HEK293 (cell line): ENCODE data around the gene SLF2.

Experiments
- CTCF ChIA-PET: fragments of 350-600 bp; formaldehyde crosslinking; extraction: SDS; loops from one replicate; lab custom pipeline; 2021; ENCODE audit warnings: antibody characterized with exemption; lab: Yijun Ruan, JAX
- POLR2A ChIA-PET: fragments of 300-600 bp; formaldehyde crosslinking; extraction: SDS; loops from one replicate; lab custom pipeline; 2020; ENCODE audit warnings: antibody characterized with exemption, inconsistent platforms; lab: Yijun Ruan, JAX
- H3K27ac ChIP-seq: fragments of 200-500 bp; sonication (Bioruptor generic); 2 replicates; pipeline ENCODE4 v1.5.1; 2014; ENCODE audit warnings: low read depth, low read length, control low read depth, inconsistent platforms; ENCODE audit errors: extremely low read depth
- H3K36me3 ChIP-seq, 2 experiments: fragments of 200-500 bp in 1 of 2; sonication (Bioruptor generic) in 1 of 2; 1 replicate in 1 of 2; 2 replicates in 1 of 2; pipeline ENCODE4 v1.5.1; 2014 to 2017; ENCODE audit warnings: inconsistent platforms in 2 of 2, low read length in 2 of 2; ENCODE audit not compliant: control insufficient read depth in 2 of 2, insufficient read depth in 1 of 2
- H3K4me1 ChIP-seq: fragments of 200-500 bp; sonication (Bioruptor generic); 2 replicates; pipeline ENCODE4 v1.5.1; 2014; ENCODE audit warnings: mild to moderate bottlenecking, low read length, inconsistent platforms; ENCODE audit not compliant: control insufficient read depth, insufficient read depth
- H3K4me3 ChIP-seq: 2 replicates; pipeline ENCODE4 v1.5.1; 2011; ENCODE audit warnings: low read depth, mild to moderate bottlenecking, control low read depth, low read length, moderate library complexity
- H3K9me3 ChIP-seq: fragments of 200-500 bp; sonication (Bioruptor generic); 2 replicates; pipeline ENCODE4 v1.5.1; 2014; ENCODE audit warnings: low read depth, low read length, inconsistent platforms; ENCODE audit not compliant: control insufficient read depth, insufficient read depth
- FEZF1 ChIP-seq: fragments of 450-650 bp; formaldehyde crosslinking; IDR thresholded peaks from 2 replicates; pipeline ENCODE4 v1.5.1; 2016; ENCODE audit warnings: missing biosample characterization, missing genetic modification characterization
- GLIS2 ChIP-seq: fragments of 450-650 bp; formaldehyde crosslinking; IDR thresholded peaks from 2 replicates; pipeline ENCODE4 v1.5.1; 2016; ENCODE audit warnings: missing biosample characterization, missing genetic modification characterization
- MEIS1 ChIP-seq: sonication (generic); formaldehyde crosslinking; IDR thresholded peaks from 2 replicates; pipeline ENCODE4 v1.8.1; 2022; ENCODE audit warnings: missing genetic modification reagents, mild to moderate bottlenecking, borderline replicate concordance
- MYNN ChIP-seq: fragments of 450-650 bp; formaldehyde crosslinking; IDR thresholded peaks from 2 replicates; pipeline ENCODE4 v1.5.1; 2016; ENCODE audit warnings: missing biosample characterization, missing genetic modification characterization, borderline replicate concordance
- MZF1 ChIP-seq: fragments of 450-650 bp; formaldehyde crosslinking; IDR thresholded peaks from 2 replicates; pipeline ENCODE4 v1.5.1; 2017; ENCODE audit warnings: missing biosample characterization, missing genetic modification characterization, borderline replicate concordance
- SALL2 ChIP-seq: fragments of 450-650 bp; formaldehyde crosslinking; IDR thresholded peaks from 2 replicates; pipeline ENCODE4 v1.5.0; 2017; ENCODE audit warnings: missing biosample characterization, mild to moderate bottlenecking, missing genetic modification characterization, borderline replicate concordance
- TRIM28 ChIP-seq: IDR thresholded peaks from 2 replicates; pipeline ENCODE4 v1.6.1; 2011; ENCODE audit warnings: low read length, control low read depth, borderline replicate concordance
- YY1 ChIP-seq: fragments of 450-650 bp; formaldehyde crosslinking; IDR thresholded peaks from 2 replicates; pipeline ENCODE4 v1.5.1; 2018; ENCODE audit warnings: missing biosample characterization, missing genetic modification characterization
- ZFHX2 ChIP-seq: fragments of 450-650 bp; formaldehyde crosslinking; conservative IDR thresholded peaks from 2 replicates; pipeline ENCODE4 v1.5.1; 2016; ENCODE audit warnings: missing biosample characterization, missing genetic modification characterization
- ZFP37 ChIP-seq: fragments of 450-650 bp; formaldehyde crosslinking; IDR thresholded peaks from 2 replicates; pipeline ENCODE4 v1.5.1; 2016; ENCODE audit warnings: missing biosample characterization, missing genetic modification characterization
- ZNF10 ChIP-seq: fragments of 450-650 bp; formaldehyde crosslinking; IDR thresholded peaks from 2 replicates; pipeline ENCODE4 v1.5.1; 2017; ENCODE audit warnings: missing biosample characterization, missing genetic modification characterization
- ZNF112 ChIP-seq: fragments of 450-650 bp; formaldehyde crosslinking; IDR thresholded peaks from 2 replicates; pipeline ENCODE4 v1.5.0; 2017; ENCODE audit warnings: missing biosample characterization, missing genetic modification characterization
- ZNF114 ChIP-seq: fragments of 450-650 bp; formaldehyde crosslinking; IDR thresholded peaks from 2 replicates; pipeline ENCODE4 v1.5.0; 2017; ENCODE audit warnings: missing biosample characterization, missing genetic modification characterization
- ZNF133 ChIP-seq: fragments of 450-650 bp; formaldehyde crosslinking; IDR thresholded peaks from 2 replicates; pipeline ENCODE4 v1.5.1; 2016; ENCODE audit warnings: missing biosample characterization, missing genetic modification characterization
- ZNF155 ChIP-seq: fragments of 450-650 bp; formaldehyde crosslinking; IDR thresholded peaks from 2 replicates; pipeline ENCODE4 v1.5.1; 2016; ENCODE audit warnings: missing biosample characterization, missing genetic modification characterization
- ZNF211 ChIP-seq: fragments of 450-650 bp; formaldehyde crosslinking; IDR thresholded peaks from 2 replicates; pipeline ENCODE4 v1.5.1; 2016; ENCODE audit warnings: low read depth, missing biosample characterization, missing genetic modification characterization
- ZNF214 ChIP-seq: fragments of 450-650 bp; formaldehyde crosslinking; IDR thresholded peaks from 2 replicates; pipeline ENCODE4 v1.5.1; 2017; ENCODE audit warnings: missing biosample characterization, mild to moderate bottlenecking, missing genetic modification characterization, borderline replicate concordance
- ZNF37A ChIP-seq: fragments of 450-650 bp; IDR thresholded peaks from 2 replicates; pipeline ENCODE4 v1.5.1; 2018; ENCODE audit warnings: missing biosample characterization, missing genetic modification characterization
- ZNF394 ChIP-seq: fragments of 450-650 bp; formaldehyde crosslinking; IDR thresholded peaks from 2 replicates; pipeline ENCODE4 v1.5.1; 2016; ENCODE audit warnings: missing biosample characterization, missing genetic modification characterization, mild to moderate bottlenecking, moderate library complexity, borderline replicate concordance
- ZNF433 ChIP-seq: fragments of 450-650 bp; formaldehyde crosslinking; IDR thresholded peaks from 2 replicates; pipeline ENCODE4 v1.5.1; 2016; ENCODE audit warnings: missing biosample characterization, missing genetic modification characterization, low read depth
- ZNF501 ChIP-seq: fragments of 450-650 bp; formaldehyde crosslinking; IDR thresholded peaks from 2 replicates; pipeline ENCODE4 v1.5.1; 2016; ENCODE audit warnings: missing biosample characterization, missing genetic modification characterization
- ZNF510 ChIP-seq: fragments of 450-650 bp; formaldehyde crosslinking; IDR thresholded peaks from 2 replicates; pipeline ENCODE4 v1.5.1; 2018; ENCODE audit warnings: mild to moderate bottlenecking, missing genetic modification characterization, missing biosample characterization; ENCODE audit not compliant: insufficient replicate concordance
- ZNF548 ChIP-seq: fragments of 450-650 bp; formaldehyde crosslinking; IDR thresholded peaks from 2 replicates; pipeline ENCODE4 v1.5.1; 2016; ENCODE audit warnings: missing biosample characterization, missing genetic modification characterization
- ZNF658 ChIP-seq: fragments of 450-650 bp; formaldehyde crosslinking; IDR thresholded peaks from 2 replicates; pipeline ENCODE4; 2016; ENCODE audit warnings: missing biosample characterization, missing genetic modification characterization
- ZNF664 ChIP-seq: fragments of 450-650 bp; formaldehyde crosslinking; IDR thresholded peaks from 2 replicates; pipeline ENCODE4 v1.5.1; 2016; ENCODE audit warnings: missing biosample characterization, missing genetic modification characterization
- ZNF670 ChIP-seq: fragments of 450-650 bp; formaldehyde crosslinking; IDR thresholded peaks from 2 replicates; pipeline ENCODE4 v1.5.1; 2016; ENCODE audit warnings: missing biosample characterization, missing genetic modification characterization, low read depth
- ZNF701 ChIP-seq: fragments of 450-650 bp; formaldehyde crosslinking; IDR thresholded peaks from 2 replicates; pipeline ENCODE4 v1.5.1; 2016; ENCODE audit warnings: missing biosample characterization, missing genetic modification characterization
- ZNF76 ChIP-seq: fragments of 450-650 bp; formaldehyde crosslinking; IDR thresholded peaks from 2 replicates; pipeline ENCODE4; 2016; ENCODE audit warnings: low read depth, missing biosample characterization, missing genetic modification characterization, borderline replicate concordance
- ZNF792 ChIP-seq: fragments of 450-650 bp; formaldehyde crosslinking; IDR thresholded peaks from 2 replicates; pipeline ENCODE4 v1.5.1; 2016; ENCODE audit warnings: missing biosample characterization, missing genetic modification characterization
- ZSCAN16 ChIP-seq: fragments of 450-650 bp; formaldehyde crosslinking; IDR thresholded peaks from 2 replicates; pipeline ENCODE4 v1.5.1; 2016; ENCODE audit warnings: missing biosample characterization, missing genetic modification characterization
- TF ChIP-seq, protein P1 (sequence below): fragments of 450-650 bp; formaldehyde crosslinking; IDR thresholded peaks from 2 replicates; pipeline ENCODE4; 2016; ENCODE audit warnings: missing biosample characterization, missing genetic modification characterization
- TF ChIP-seq, protein P2 (sequence below): fragments of 450-650 bp; formaldehyde crosslinking; IDR thresholded peaks from 2 replicates; pipeline ENCODE4 v1.5.1; 2016; ENCODE audit warnings: missing biosample characterization, missing genetic modification characterization
- TF ChIP-seq, protein P3 (sequence below): fragments of 450-650 bp; formaldehyde crosslinking; IDR thresholded peaks from 2 replicates; pipeline ENCODE4 v1.5.1; 2017; ENCODE audit warnings: missing biosample characterization, mild to moderate bottlenecking, missing genetic modification characterization, moderate library complexity
- TF ChIP-seq, protein P4 (sequence below): fragments of 450-650 bp; IDR thresholded peaks from 2 replicates; pipeline ENCODE4 v1.5.1; 2018; ENCODE audit warnings: missing biosample characterization, mild to moderate bottlenecking, missing genetic modification characterization
- TF ChIP-seq, protein P5 (sequence below): fragments of 450-650 bp; formaldehyde crosslinking; optimal IDR thresholded peaks from 2 replicates; pipeline ENCODE3; 2016; ENCODE audit warnings: missing biosample characterization, mild to moderate bottlenecking, missing genetic modification characterization
- TF ChIP-seq, protein P6 (sequence below): fragments of 450-650 bp; formaldehyde crosslinking; IDR thresholded peaks from 2 replicates; pipeline ENCODE4 v1.5.1; 2016; ENCODE audit warnings: missing biosample characterization, missing genetic modification characterization
- TF ChIP-seq, protein P7 (sequence below): sonication (generic); formaldehyde crosslinking; IDR thresholded peaks from 2 replicates; pipeline ENCODE4 v1.8.1; 2022; ENCODE audit warnings: mild to moderate bottlenecking, moderate library complexity, missing genetic modification reagents

Gene SLF2

DNA sequence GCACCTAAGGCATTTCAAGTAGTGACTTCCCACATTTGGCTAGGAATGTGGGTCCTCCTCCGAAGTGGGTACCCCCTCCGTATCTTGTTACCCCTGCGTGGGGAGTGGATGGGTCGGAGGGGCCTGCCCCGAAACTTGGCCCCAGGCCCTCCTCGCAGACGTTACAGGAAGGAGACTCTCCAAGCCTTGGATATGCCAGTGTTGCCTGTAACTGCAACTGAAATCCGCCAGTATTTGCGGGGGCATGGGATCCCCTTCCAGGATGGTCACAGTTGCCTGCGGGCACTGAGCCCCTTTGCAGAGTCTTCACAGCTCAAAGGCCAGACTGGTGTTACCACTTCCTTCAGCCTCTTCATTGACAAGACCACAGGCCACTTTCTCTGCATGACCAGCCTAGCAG is 75.4 kb downstream of the SLF2 start:
- POLR2A ChIA-PET = interaction anchor here (1.5 kb wide), 1 partner anchor 9 kb away, joined by 6 read pairs; no protein-coding TSS in a partner anchor
- H3K4me3 ChIP-seq = peak overlapping the region; percentile 95

DNA sequence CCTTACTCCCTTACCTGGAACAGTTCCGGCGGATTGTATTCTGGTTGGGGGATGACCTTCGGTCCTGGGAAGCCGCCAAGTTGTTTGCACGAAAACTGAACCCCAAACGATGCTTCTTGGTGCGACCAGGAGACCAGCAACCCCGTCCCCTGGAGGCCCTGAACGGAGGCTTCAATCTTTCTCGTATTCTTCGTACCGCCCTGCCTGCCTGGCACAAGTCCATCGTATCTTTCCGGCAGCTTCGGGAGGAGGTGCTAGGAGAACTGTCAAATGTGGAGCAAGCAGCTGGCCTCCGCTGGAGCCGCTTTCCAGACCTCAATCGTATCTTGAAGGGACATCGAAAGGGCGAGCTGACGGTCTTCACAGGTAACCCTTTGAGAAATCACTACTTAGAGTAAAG is 76.3 kb downstream of the SLF2 start:
- ChIA-PET POLR2A (no interaction called here), CTCF (interaction anchor here (1.3 to 16.6 kb wide), 3 partner anchors 9 to 28 kb away, joined by 3 to 274 read pairs (median 49); partner anchors contain the start of gene LZTS2)
- Histone ChIP-seq H3K4me3 (no peak overlapping the region), H3K27ac (no peak overlapping the region), H3K9me3 (no peaks in the 10 kb centered on the region), H3K4me1 (peaks cover 6% of the 10 kb centered on the region), H3K36me3 (peaks cover 20 to 69% of the 10 kb centered on the region in 2 experiments)
- TF ChIP-seq SALL2 (tag by site-specific recombination) (no peak), ZNF701 (tag by site-specific recombination) (no peak), TRIM28 (no peak), ZNF10 (tag by site-specific recombination) (no peak), ZNF501 (no peak), ZNF155 (no peak), ZSCAN16 (tag by site-specific recombination) (no peak), ZNF792 (tag by site-specific recombination) (no peak), ZNF133 (no peak), ZNF37A (tag by site-specific recombination) (no peak), YY1 (tag by site-specific recombination) (no peak), ZNF211 (tag by site-specific recombination) (no peak), GLIS2 (tag by site-specific recombination) (no peak), ZNF433 (tag by site-specific recombination) (no peak), ZNF670 (no peak)
- TF ChIP-seq, protein P1, sequence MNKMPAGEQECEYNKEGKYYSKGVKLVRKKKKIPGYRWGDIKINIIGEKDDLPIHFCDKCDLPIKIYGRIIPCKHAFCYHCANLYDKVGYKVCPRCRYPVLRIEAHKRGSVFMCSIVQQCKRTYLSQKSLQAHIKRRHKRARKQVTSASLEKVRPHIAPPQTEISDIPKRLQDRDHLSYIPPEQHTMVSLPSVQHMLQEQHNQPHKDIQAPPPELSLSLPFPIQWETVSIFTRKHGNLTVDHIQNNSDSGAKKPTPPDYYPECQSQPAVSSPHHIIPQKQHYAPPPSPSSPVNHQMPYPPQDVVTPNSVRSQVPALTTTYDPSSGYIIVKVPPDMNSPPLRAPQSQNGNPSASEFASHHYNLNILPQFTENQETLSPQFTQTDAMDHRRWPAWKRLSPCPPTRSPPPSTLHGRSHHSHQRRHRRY (tag by site-specific recombination) = no peak
- TF ChIP-seq, protein P2, sequence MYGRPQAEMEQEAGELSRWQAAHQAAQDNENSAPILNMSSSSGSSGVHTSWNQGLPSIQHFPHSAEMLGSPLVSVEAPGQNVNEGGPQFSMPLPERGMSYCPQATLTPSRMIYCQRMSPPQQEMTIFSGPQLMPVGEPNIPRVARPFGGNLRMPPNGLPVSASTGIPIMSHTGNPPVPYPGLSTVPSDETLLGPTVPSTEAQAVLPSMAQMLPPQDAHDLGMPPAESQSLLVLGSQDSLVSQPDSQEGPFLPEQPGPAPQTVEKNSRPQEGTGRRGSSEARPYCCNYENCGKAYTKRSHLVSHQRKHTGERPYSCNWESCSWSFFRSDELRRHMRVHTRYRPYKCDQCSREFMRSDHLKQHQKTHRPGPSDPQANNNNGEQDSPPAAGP (tag by site-specific recombination) = no peak
- TF ChIP-seq, protein P3, sequence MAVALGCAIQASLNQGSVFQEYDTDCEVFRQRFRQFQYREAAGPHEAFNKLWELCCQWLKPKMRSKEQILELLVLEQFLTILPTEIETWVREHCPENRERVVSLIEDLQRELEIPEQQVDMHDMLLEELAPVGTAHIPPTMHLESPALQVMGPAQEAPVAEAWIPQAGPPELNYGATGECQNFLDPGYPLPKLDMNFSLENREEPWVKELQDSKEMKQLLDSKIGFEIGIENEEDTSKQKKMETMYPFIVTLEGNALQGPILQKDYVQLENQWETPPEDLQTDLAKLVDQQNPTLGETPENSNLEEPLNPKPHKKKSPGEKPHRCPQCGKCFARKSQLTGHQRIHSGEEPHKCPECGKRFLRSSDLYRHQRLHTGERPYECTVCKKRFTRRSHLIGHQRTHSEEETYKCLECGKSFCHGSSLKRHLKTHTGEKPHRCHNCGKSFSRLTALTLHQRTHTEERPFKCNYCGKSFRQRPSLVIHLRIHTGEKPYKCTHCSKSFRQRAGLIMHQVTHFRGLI (tag by site-specific recombination) = no peak
- TF ChIP-seq, protein P4, sequence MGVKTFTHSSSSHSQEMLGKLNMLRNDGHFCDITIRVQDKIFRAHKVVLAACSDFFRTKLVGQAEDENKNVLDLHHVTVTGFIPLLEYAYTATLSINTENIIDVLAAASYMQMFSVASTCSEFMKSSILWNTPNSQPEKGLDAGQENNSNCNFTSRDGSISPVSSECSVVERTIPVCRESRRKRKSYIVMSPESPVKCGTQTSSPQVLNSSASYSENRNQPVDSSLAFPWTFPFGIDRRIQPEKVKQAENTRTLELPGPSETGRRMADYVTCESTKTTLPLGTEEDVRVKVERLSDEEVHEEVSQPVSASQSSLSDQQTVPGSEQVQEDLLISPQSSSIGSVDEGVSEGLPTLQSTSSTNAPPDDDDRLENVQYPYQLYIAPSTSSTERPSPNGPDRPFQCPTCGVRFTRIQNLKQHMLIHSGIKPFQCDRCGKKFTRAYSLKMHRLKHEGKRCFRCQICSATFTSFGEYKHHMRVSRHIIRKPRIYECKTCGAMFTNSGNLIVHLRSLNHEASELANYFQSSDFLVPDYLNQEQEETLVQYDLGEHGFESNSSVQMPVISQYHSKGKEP = no peak
- TF ChIP-seq, protein P5, sequence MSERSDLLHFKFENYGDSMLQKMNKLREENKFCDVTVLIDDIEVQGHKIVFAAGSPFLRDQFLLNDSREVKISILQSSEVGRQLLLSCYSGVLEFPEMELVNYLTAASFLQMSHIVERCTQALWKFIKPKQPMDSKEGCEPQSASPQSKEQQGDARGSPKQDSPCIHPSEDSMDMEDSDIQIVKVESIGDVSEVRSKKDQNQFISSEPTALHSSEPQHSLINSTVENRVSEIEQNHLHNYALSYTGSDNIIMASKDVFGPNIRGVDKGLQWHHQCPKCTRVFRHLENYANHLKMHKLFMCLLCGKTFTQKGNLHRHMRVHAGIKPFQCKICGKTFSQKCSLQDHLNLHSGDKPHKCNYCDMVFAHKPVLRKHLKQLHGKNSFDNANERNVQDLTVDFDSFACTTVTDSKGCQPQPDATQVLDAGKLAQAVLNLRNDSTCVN (tag by site-specific recombination) = no peak

More for the DNA sequence above, 75.4 kb downstream of the SLF2 start:
- CTCF ChIA-PET = interaction anchor here (6.4 to 16.6 kb wide), 2 partner anchors 10 to 29 kb away, joined by 49 to 274 read pairs; partner anchors contain the start of gene LZTS2
- H3K36me3 ChIP-seq = peaks cover 20 to 67% of the 10 kb centered on the region in 2 experiments
- TF ChIP-seq ZNF394 = no peak
- TF ChIP-seq ZNF76 (tag by site-specific recombination) = no peak
- TF ChIP-seq MEIS1 (CRISPR knock-in tag) = no peak
- no peak for TF ChIP-seq ZNF214
- TF ChIP-seq ZNF112 = no peak
- no peak for TF ChIP-seq ZNF114
- TF ChIP-seq MYNN (tag by site-specific recombination) = no peak
- no peak for TF ChIP-seq ZNF510 (tag by site-specific recombination)
- TF ChIP-seq, protein P6, sequence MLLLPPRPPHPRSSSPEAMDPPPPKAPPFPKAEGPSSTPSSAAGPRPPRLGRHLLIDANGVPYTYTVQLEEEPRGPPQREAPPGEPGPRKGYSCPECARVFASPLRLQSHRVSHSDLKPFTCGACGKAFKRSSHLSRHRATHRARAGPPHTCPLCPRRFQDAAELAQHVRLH (tag by site-specific recombination) = no peak
- no peak for TF ChIP-seq ZNF548 (tag by site-specific recombination)
- no peak for TF ChIP-seq FEZF1
- TF ChIP-seq ZNF658 = no peak
- TF ChIP-seq ZNF664 (tag by site-specific recombination) = no peak
- TF ChIP-seq, protein P7, sequence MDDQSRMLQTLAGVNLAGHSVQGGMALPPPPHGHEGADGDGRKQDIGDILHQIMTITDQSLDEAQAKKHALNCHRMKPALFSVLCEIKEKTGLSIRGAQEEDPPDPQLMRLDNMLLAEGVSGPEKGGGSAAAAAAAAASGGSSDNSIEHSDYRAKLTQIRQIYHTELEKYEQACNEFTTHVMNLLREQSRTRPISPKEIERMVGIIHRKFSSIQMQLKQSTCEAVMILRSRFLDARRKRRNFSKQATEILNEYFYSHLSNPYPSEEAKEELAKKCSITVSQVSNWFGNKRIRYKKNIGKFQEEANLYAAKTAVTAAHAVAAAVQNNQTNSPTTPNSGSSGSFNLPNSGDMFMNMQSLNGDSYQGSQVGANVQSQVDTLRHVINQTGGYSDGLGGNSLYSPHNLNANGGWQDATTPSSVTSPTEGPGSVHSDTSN (CRISPR knock-in tag) = no peak
- TF ChIP-seq ZFHX2 (tag by site-specific recombination) = no peak
- no peak for TF ChIP-seq MZF1 (tag by site-specific recombination)
- no peak for TF ChIP-seq ZFP37 (tag by site-specific recombination)
- H3K9me3 ChIP-seq = no peaks in the 10 kb centered on the region
- H3K27ac ChIP-seq = no peak overlapping the region; the same call in 1 of the 2 replicates
- H3K4me1 ChIP-seq = peaks cover 6% of the 10 kb centered on the region
